ENCODE measurements around the gene MPC1L. TPM values are rescaled to one million over a fixed set of nuclear protein-coding genes. Genes with fewer than 3 reads are reported as not detected.

MPC1L gene
- total RNA-seq, 1 experiment from 2014 or later, result not detected

DNA sequence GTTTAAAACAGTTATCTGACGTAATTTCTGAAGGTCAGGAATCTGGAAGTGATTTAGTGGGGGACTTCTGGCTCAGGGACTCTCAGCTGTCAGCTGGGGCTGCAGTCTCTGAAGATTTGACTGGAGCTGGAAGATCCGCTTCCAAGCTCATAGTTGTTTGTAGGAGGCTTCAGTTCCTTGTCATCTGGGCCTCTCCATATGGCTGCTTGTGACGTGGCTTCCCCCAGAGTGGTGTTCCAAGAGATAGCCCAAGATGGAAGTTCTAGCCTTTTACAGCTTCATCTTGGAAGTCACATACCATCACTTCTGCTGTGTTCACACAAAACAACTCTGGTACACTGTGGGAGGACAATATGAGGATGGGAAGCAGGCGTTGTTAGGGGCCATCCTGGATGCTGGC is 2.1 kb downstream of the MPC1L start:
- DNase-seq (ENCODE audit: low read depth), result no peak

DNA sequence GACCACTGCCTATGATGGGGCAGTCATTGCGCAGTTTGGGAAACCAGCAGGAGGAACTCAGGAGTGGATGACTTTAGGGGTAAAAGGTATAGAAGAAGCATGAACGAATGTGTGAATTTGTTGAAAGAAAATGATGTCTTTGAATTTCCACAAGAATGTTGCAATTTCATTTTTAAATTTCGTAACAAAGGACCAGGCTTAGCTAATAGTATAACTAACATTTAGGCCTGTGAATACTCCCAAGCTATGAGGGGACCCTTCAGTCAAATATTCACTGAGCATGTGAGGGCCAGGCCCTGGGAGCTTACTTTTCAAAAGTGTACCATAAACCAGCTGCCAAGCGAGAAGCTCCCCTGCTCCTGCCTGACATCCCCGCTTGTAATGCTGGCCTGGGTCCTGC is 5.3 kb downstream of the MPC1L start:
- no peak for DNase-seq (ENCODE audit: low read depth)

DNA sequence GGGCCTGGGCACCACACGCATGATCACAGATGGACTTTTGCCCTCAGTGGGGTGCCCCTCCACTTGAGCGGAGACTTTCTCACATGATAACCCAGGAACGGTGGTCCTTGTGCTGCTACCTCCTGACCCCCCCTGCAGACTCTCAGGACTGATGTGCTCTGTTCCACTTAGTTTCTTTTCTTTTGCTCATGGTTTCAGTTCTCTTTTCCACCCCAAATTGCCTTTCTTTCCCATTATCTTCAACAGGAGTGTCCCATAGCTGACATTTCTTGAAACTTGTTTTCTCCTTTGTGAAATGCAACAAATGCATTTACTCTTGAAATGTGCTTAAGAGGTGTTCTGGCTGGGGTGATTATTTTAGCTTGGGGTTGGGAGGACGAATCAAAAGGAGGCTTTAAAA is 9.0 kb downstream of the MPC1L start:
- DNase-seq (ENCODE audit: low read depth), result no peak

DNA sequence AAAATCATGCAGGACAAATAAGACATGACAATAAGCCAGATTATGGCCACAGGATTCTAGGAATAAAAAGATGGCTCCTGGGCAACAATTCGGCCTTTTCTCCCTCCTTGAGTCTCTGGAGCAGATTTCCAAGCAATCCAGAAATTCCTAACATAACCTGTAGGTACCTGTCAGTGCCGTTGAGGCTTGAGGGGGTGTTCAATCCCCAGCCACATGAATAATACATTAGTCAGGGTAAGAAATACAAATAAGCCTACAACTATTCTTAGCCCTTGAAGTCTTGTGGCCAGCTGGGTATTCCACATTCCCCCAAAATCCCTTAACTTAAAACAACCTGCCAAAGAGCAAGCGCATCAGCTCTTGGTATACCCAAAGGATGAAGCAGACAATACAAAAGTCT is 14.5 kb downstream of the MPC1L start:
- no peak for DNase-seq (ENCODE audit: low read depth)

DNA sequence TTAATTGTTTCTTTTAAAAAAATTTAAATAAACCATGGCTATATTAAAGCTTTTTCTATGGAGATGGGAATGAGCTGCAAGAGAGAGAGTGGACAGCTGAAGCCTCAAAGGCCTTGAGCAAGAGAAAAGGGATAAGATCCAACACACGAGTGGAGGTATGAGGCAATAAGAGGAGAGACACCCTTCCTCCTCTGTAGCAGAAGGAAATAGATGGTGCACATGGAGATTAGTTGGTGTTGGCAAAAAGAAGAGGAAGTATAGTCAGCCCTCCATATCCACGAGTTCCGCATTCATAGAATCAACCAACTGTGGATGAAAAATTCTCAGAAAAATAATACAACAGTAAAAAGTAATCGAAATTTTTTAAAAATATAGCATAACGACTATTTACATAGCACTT is 20.9 kb downstream of the MPC1L start:
- no peak for DNase-seq (ENCODE audit: low read depth)

DNA sequence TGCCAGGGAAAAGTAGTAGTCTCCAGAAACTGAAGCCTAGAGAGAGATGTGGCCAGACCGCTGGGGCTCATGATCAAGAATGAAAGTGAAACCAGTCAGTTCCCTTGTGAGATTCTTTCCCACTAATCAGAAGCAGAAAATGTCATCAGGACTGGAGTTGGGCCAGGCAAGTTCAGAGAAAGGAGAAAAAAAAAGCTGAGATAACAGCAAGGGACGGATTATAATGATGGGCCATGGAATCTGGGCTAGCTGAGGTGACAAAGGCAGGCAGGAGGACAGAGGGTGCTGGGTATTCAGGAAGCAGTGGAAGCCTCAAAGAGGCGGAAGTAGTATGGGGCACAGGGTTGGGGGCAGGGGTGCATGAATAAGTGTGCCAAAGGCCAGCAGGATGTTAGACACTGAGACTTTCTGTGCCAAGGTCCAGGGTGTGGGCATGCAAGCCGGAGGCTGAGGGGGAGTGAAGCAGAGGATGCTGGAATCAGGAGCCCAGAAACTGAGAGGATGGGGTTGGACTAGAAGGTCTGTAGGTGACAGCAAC is 21.7 kb downstream of the MPC1L start:
- peak; percentile 80 for DNase-seq (ENCODE audit: low read depth)

DNA sequence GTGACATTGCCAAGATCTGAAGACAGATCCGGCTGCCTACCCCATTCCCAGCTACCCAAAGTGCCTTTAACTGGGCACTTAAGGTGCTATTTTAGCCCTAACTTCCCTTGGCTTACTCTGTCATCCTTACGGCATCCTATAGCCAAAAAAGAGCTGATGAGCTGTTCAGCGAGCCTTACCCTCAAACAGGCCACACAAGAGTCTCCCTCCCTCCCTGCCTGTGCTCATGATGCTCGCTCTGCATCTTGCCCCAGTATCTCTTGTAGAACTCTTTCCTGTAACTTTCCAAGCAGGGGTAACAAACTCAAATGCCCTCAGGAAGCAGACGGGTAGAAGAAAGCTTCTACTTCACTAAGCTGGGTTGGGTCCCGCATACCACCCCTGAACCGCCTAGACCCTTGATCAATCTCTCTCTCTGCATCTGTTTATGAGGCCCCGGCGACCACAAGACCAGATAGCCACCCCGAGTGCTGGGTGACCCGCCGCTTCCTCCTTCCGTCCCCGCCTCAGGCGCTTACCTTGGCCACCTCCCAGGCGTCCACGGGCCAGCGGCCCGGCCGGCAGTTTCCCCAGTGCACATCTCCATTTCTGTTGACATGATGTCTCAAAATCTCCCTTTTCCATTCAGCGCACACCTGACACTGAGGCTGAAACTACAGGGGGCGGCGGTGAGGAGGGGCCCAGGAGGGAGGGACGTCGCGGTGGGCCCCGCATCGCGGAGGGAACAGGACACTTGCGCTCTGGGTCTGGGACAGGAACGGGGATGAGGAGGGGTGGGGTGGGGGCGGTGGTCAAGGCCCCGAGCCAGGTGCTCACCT is 23.5 kb downstream of the MPC1L start:
- DNase-seq (ENCODE audit: low read depth), result peak; percentile 3

DNA sequence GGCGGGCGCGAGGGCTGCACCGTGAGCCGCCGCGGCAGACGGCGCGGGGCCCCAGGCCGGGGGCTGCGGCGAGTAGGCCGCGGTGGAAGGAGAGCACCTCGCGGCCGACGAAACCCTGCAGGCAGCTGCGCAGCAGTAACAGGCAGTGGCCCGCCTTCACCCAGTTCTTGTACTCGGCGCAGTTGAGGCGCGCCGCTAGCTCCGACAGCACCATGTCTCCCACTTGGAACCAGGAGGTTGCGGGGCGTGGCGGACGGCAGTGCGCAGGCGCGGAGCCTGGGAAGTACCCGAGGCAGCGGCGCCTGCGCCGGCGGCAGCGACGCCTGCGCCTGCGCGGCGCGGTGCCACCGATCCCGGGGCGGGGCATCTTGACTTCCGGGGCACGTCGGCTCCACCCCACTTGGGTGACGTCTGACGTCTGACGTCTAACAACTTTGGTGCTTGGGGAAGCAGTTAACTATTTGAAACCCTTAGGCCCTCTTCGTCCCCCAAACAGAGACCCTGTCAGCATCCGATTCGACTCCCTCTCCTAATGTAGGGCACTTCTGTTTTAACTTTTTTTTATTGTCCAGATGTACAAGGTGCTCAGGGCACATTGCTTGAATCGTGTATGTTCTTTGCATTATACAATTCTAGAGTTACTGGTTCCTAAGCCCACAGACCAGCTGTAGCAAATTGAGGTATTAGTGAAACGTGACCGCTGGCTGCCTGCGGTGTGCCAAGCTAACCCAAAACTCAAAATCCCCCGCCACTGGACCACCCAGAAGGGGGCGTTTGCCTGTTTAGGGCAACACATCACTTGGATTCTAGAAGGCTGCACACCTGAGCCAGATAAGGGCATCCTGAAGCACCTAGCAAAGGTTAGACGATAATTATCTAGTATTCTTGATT is 24.3 kb downstream of the MPC1L start, which contains the start of gene CXorf38:
Gene CXorf38 (minus strand): TSS at position 255 of the 891 bp plus-strand sequence. CDS start 41 bp downstream, at position 214.
- peak; percentile 84 for DNase-seq (ENCODE audit: low read depth)

DNA sequence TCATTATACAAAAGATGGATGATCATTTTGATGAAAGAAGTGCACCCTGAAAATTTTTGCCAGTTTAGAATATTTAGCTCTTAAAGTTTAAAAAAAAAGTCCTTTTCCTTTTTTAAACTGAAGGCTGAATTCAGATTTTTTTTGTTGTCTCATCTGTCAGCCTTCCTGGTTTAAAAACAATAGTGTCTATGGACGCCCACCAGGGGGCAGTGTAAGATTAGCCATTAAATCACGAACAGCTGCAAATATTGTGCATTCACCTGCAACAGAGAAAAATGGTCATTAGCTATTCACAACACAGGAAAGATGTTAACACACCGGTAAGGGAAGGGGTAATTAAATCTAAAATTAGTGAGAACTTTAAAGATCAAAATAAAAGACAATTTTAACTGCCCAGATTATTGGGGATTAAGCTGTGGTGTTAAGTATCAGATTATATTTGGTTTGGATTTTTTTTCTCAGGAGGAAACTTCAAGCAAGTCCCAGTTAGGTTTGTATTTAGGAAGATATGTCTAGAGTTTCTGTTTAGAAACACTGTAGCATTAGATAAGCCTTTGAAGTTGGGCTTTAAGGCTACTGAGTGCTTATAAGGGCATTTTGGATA is 28.5 kb downstream of the MPC1L start:
- DNase-seq (ENCODE audit: low read depth), result peak; percentile 29

DNA sequence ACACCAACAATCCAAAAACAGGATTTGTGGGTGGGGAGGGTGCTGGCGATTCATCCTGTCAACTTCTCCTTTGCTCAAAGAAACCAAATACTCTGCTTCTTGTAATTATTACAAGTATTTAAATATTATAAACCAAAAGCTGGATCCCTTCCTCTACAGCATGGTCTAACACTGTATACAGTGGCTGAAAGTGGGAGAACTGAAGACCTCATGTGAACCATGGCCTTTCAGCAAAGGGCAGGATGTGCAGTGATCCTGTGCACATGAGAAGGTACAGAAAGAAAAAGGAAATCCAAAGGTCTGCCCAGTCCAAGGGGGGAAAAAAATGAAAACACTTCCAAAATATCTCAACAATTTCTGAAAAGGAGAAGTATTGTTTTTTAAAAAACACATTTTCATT is 29.4 kb downstream of the MPC1L start:
- DNase-seq (ENCODE audit: low read depth), result no peak

DNA sequence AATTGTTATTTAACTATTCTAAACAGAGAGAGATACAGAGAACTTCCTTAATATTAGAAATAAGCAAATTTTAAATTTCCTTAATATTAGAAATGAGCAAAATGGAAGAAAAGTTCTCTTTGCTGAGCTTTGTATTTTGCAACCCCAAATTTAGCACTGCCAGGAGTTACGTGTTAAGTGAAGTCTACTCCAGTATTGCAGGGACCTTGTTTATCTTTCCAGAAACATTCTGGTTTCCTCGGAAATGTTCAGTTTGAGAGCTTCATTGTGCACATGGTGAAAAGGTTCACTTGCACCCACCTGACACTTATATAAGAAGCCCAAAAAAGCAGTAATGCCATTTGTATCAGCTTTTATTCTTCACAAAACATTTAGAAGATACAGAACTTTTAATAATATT is 30.3 kb downstream of the MPC1L start:
- no peak for DNase-seq (ENCODE audit: low read depth)

DNA sequence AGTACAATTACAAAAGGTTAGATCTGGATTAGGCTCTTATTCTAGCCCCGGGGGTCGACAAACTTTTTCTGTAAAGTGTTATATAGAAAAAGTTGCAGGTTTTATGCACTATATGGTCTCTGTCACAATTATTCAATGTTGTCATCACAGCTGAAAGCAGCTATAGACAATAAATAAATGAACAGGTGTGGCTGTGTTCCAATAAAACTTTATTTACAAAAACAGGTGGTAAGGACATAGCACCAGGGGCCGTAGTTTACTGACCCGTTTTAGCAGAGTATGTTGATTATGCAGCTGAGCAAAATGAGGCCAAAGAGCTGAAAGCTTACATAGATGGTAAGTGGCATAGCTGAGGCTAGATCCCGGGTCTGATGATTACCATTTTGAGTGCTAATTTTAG is 37.2 kb downstream of the MPC1L start:
- no peak for DNase-seq (ENCODE audit: low read depth)

DNA sequence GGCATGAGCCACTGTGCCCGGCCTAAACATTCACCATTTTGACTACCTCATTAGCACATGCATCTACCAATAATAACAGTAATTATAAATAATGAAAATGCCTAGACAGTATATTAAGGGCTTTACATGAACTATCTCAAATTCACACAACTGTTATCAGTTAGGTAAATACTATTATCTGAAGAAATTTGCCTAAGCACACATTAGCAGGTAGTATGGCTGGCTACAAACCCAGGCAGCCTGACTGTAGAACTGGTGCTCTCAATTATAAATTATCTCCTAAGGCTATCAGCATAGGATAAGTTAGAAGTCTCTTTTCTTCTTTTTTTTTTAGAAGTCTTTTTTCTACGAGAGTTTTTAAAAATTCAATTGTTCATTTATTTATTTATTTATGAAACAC is 38.3 kb downstream of the MPC1L start:
- DNase-seq (ENCODE audit: low read depth), result no peak

DNA sequence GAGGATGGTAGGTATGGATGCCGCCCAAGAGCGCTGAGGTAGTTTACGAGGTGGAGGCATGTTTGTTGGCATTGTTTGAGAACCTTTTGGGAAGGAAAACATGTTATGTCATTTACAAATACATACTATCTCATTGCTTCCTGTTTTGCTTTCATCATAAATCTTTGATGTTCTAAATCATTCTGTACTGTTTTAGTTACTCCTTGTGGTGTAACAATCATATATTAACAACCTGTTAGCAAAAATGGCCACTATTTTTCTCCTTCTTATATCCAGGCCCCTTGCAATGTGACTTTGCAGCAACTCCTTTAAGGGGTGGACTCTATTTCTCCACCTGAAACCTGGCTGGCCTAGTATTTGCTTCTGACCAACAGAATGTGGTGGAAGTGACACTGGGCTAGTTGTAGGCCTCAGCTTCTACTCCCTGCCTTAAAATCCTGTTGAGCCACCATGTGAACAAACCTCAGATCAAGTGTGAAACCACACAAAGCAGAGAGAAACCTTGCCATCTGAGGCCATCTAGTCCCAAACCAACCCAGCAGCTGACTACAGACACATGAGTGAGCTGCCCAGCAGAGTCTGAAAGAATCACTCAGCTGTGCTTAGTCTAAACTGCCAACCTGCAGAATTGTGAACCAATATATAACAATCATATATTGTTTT is 40.0 kb downstream of the MPC1L start:
- no peak for DNase-seq (ENCODE audit: low read depth)

DNA sequence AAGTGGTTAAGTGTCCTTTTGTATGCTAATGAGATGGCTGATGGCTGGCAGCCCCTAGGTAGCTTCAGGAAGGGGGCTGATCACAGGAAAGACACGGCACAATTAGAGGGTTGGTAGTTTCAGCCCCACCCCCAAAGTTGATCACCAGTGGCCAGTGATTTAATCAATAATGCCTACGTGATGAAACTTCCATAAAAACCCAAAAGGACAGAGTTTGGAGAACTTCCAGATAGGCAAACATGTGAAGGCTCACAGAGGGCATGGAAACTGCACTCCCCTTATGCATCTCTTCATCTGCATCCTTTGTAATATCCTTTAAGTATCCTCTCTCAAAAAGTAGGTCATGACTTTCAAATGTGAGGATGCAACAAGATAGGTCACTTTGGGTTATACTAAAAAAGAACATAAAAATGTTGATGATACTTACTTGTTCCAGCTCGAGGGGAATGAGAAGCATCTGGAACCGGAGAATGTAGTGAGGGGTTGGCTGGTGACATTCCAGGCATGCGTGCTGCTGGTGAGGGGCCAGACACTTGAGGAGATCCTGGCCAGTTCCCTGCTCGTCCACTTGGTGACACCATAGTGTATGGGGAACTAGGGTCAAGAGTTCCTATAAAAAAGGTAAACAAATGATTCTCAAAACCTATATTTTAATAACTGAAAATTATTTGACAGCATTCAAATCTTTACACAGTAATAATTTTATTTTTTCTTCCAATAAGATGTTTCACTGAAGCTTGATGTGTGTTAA is 40.8 kb downstream of the MPC1L start:
- DNase-seq (ENCODE audit: low read depth), result no peak

DNA sequence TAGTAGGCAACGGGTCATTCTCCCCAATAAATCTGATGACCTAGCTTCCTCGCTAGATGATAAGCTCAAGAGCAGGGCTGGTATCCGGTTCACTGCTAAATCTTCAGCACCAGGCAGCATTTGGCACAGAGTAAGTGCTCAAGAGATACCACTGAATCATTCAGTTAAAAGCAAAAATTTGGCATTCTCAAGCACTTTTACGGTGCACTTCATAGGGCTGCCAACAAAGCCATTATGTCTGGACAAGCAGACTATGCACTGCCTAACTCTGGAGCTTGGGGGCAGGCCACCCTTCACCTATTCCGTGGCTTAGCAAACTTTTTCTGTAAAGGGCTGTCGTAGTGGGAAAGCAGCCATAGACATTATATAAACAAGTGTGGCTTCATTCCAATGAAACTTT is 47.9 kb downstream of the MPC1L start:
- DNase-seq (ENCODE audit: low read depth), result no peak
